HG03039 (cell line): ENCODE results near the gene HGD.
"Not testable (repeated sequence)": the region's sequence is repeated elsewhere in the genome, so short reads cannot be mapped to it uniquely, and the experiment has no call there.

Source experiments
- ATAC-seq: cut with Tn5 transposase; IDR thresholded peaks from one replicate; pipeline ENCODE4 v1.9.1; 2021; ENCODE audit warnings: mild to moderate bottlenecking, moderate library complexity; ENCODE audit not compliant: unreplicated experiment

HGD gene

GRCh38 chr3:120682095-120682681 lies at the start of gene HGD:
Gene HGD, minus strand, starts transcription at chr3:120682239. Its CDS starts 128 bp downstream, at chr3:120682111.
- ATAC-seq: no peak

- ATAC-seq: no peak
These were observed 48.8 kb upstream of the HGD start for GRCh38 chr3:120730576-120731542.

GRCh38 chr3:120726791-120727190 lies 44.8 kb upstream of the HGD start:
- ATAC-seq: no peak

GRCh38 chr3:120719167-120719834 lies 37.3 kb upstream of the HGD start:
- ATAC-seq: not testable (repeated sequence)

- ATAC-seq: no peak
These were observed 31.2 kb upstream of the HGD start for GRCh38 chr3:120713262-120713661.

GRCh38 chr3:120710369-120710768 lies 28.3 kb upstream of the HGD start:
- no peak for ATAC-seq

GRCh38 chr3:120708408-120708807 lies 26.4 kb upstream of the HGD start:
- ATAC-seq: no peak

- ATAC-seq: no peak
These were observed 24.9 kb upstream of the HGD start for GRCh38 chr3:120706950-120707349.

- ATAC-seq: no peak
These were observed 24.0 kb upstream of the HGD start for GRCh38 chr3:120705884-120706582.

GRCh38 chr3:120699333-120699732 lies 17.3 kb upstream of the HGD start:
- ATAC-seq: no peak

GRCh38 chr3:120693439-120694171 lies 11.6 kb upstream of the HGD start:
- no peak for ATAC-seq

- no peak for ATAC-seq
These were observed 7.4 kb upstream of the HGD start for GRCh38 chr3:120689395-120689794.

GRCh38 chr3:120688121-120688520 lies 6.1 kb upstream of the HGD start:
- ATAC-seq: peak; percentile 98

GRCh38 chr3:120685411-120685810 lies 3.4 kb upstream of the HGD start:
- no peak for ATAC-seq

GRCh38 chr3:120684896-120685295 lies 2.9 kb upstream of the HGD start:
- no peak for ATAC-seq

GRCh38 chr3:120683671-120684301 lies 1.7 kb upstream of the HGD start:
- no peak for ATAC-seq

- ATAC-seq: no peak
These were observed 1.2 kb upstream of the HGD start for GRCh38 chr3:120683213-120683612.

GRCh38 chr3:120681506-120682038 lies 467 bp downstream of the HGD start:
- no peak for ATAC-seq

- no peak for ATAC-seq
These were observed 1.0 kb downstream of the HGD start for GRCh38 chr3:120681018-120681417.
